MM.1S (cell line): ENCODE measurements around the gene KNG1.

ENCODE experiments used
- DNase-seq: peaks from one replicate; pipeline ENCODE4 v3.0.0-alpha.2; 2015
- H2AFZ ChIP-seq: fragments of 300-600 bp; sonication (generic); 2 replicates; pipeline ENCODE4 v1.6.0; 2016; ENCODE audit warnings: antibody characterized with exemption, low read length
- H3F3A ChIP-seq: fragments of 300-600 bp; sonication (generic); 2 replicates; pipeline ENCODE4 v1.6.1; 2016; ENCODE audit warnings: mild to moderate bottlenecking, antibody characterized with exemption, low read length, moderate library complexity, mixed read lengths; ENCODE audit not compliant: insufficient read depth
- H3K27ac ChIP-seq: fragments of 300-600 bp; sonication (generic); 2 replicates; pipeline ENCODE4 v1.5.1; 2016; ENCODE audit warnings: mild to moderate bottlenecking, low read length
- H3K27me3 ChIP-seq: fragments of 300-600 bp; sonication (generic); replicated peaks from 2 replicates; pipeline ENCODE4 v1.6.0; 2016; ENCODE audit warnings: low read length; ENCODE audit not compliant: insufficient read depth
- H3K36me3 ChIP-seq: fragments of 300-600 bp; sonication (generic); replicated peaks from 2 replicates; pipeline ENCODE4 v1.6.1; 2016; ENCODE audit warnings: mild to moderate bottlenecking, low read length, mixed read lengths; ENCODE audit not compliant: insufficient read depth
- H3K4me1 ChIP-seq: fragments of 300-600 bp; sonication (generic); 2 replicates; pipeline ENCODE4 v1.6.1; 2016; ENCODE audit warnings: low read length, mixed read lengths
- H3K4me2 ChIP-seq: fragments of 300-600 bp; sonication (generic); 2 replicates; pipeline ENCODE4 v1.6.0; 2016; ENCODE audit warnings: low read depth, low read length
- H3K4me3 ChIP-seq: fragments of 300-600 bp; sonication (generic); 2 replicates; pipeline ENCODE4 v1.5.1; 2016; ENCODE audit warnings: low read length, mixed read lengths
- H3K79me2 ChIP-seq: fragments of 300-600 bp; sonication (generic); 2 replicates; pipeline ENCODE4 v1.6.1; 2016; ENCODE audit warnings: mixed run types, low read length, mixed read lengths
- H3K9ac ChIP-seq: fragments of 300-600 bp; sonication (generic); 2 replicates; pipeline ENCODE4 v1.6.1; 2016; ENCODE audit warnings: low read length, mixed read lengths
- H3K9me2 ChIP-seq: fragments of 300-600 bp; sonication (generic); replicated peaks from 2 replicates; pipeline ENCODE4 v1.6.1; 2016; ENCODE audit warnings: mild to moderate bottlenecking, low read length, mixed read lengths; ENCODE audit not compliant: insufficient read depth
- H3K9me3 ChIP-seq: fragments of 300-600 bp; sonication (generic); replicated peaks from 2 replicates; pipeline ENCODE4 v1.6.1; 2016; ENCODE audit warnings: mild to moderate bottlenecking, low read length, mixed read lengths; ENCODE audit not compliant: insufficient read depth
- H4K20me1 ChIP-seq: fragments of 300-600 bp; sonication (generic); 2 replicates; pipeline ENCODE4 v1.6.1; 2016; ENCODE audit warnings: mild to moderate bottlenecking, low read length, moderate library complexity, mixed read lengths; ENCODE audit not compliant: insufficient read depth
- CTCF ChIP-seq: fragments of 300-600 bp; sonication (generic); IDR thresholded peaks from 2 replicates; pipeline ENCODE4 v1.5.1; 2016; ENCODE audit warnings: antibody characterized with exemption, low read length, mixed read lengths
- EZH2 ChIP-seq: fragments of 300-600 bp; sonication (generic); optimal IDR thresholded peaks from 2 replicates; pipeline ENCODE3; 2017; ENCODE audit warnings: low read depth, mild to moderate bottlenecking, antibody characterized with exemption, low read length, mixed read lengths
- EZH2phosphoT487 ChIP-seq: fragments of 300-600 bp; sonication (generic); IDR thresholded peaks from 2 replicates; pipeline ENCODE4 v1.6.1; 2018; ENCODE audit warnings: antibody characterized with exemption, low read length

KNG1 gene

GRCh38 chr3:186717039-186717457 lies at the start of gene KNG1:
KNG1 (plus strand) TSS chr3:186717359; CDS start chr3:186717543, 184 bp downstream.
- no peak for TF ChIP-seq EZH2
- TF ChIP-seq EZH2phosphoT487, result no peak
- no peak for TF ChIP-seq CTCF
- Histone ChIP-seq H4K20me1 (no peaks in the 10 kb centered on the region), H3K4me2 (no peak within 1 kb of the TSS), H3K27ac (no peak within 1 kb of the TSS), H3K27me3 (no peaks in the 10 kb centered on the region), H3K9me3 (no peaks in the 10 kb centered on the region), H3K36me3 (no peaks in the 10 kb centered on the region), H2AFZ (no peak within 1 kb of the TSS), H3K9me2 (no peaks in the 10 kb centered on the region), H3F3A (no peaks in the 10 kb centered on the region), H3K4me3 (no peak within 1 kb of the TSS), H3K4me1 (no peaks in the 10 kb centered on the region), H3K9ac (no peak within 1 kb of the TSS), H3K79me2 (no peaks in the 10 kb centered on the region)
- no peak for DNase-seq

GRCh38 chr3:186668426-186668825 lies 48.7 kb upstream of the KNG1 start:
- no peaks in the 10 kb centered on the region for H4K20me1 ChIP-seq
- H3F3A ChIP-seq, result peaks cover 7% of the 10 kb centered on the region; the same call in 1 of the 2 replicates
- no peaks in the 10 kb centered on the region for H3K36me3 ChIP-seq
- H3K4me2 ChIP-seq, result no peak overlapping the region
- DNase-seq, result no peak
- H3K79me2 ChIP-seq, result no peaks in the 10 kb centered on the region
- no peaks in the 10 kb centered on the region for H3K9me3 ChIP-seq
- H2AFZ ChIP-seq, result no peak overlapping the region
- H3K9ac ChIP-seq, result no peak overlapping the region
- no peak overlapping the region for H3K4me3 ChIP-seq
- H3K9me2 ChIP-seq, result no peaks in the 10 kb centered on the region
- no peak for TF ChIP-seq EZH2phosphoT487
- TF ChIP-seq CTCF, result no peak
- no peak for TF ChIP-seq EZH2
- peaks cover 14% of the 10 kb centered on the region for H3K4me1 ChIP-seq
- H3K27me3 ChIP-seq, result no peaks in the 10 kb centered on the region
- no peak overlapping the region for H3K27ac ChIP-seq

DNA sequence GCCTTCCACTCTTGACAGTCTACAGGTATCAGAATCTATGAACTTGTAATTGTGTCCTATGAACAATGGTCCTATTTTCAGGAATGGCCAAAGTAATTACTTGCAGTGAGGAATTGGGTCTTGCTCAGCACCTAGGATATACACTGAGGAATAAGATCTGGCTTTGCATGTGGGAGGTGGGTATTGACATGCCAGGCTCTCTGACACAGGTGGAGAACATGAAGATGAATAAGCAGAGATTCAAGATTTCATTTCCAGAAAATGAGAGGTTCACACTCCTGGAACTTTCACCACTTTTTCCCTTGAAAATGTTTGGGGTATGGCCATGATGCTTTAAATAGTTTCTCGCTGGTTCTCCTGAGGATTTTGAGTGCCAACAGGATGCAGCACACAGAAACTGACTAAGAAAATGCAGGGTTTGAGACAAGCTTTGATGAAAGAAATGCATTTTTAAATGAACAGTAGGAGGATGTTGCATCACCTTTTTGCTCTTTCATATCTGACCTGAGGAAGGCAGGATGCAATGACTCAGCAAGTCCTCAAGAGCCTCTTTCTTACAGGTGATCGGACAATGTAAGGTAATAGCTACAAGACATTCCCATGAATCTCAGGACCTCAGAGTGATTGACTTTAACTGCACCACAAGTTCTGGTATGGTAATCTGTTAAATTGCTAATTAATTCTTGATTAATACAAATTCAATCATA lies 47.6 kb upstream of the KNG1 start:
- peak overlapping the region; percentile 3; the same call in 1 of the 2 replicates for H3K4me2 ChIP-seq
- H3F3A ChIP-seq, result peaks cover 7% of the 10 kb centered on the region; the same call in 1 of the 2 replicates
- peaks cover 14% of the 10 kb centered on the region for H3K4me1 ChIP-seq
- no peaks in the 10 kb centered on the region for H3K9me2 ChIP-seq
- H3K9me3 ChIP-seq, result no peaks in the 10 kb centered on the region
- H3K27ac ChIP-seq, result peak overlapping the region; percentile 12; the same call in 1 of the 2 replicates
- peak overlapping the region; percentile 27; the same call in 1 of the 2 replicates for H2AFZ ChIP-seq
- no peaks in the 10 kb centered on the region for H3K36me3 ChIP-seq
- H4K20me1 ChIP-seq, result no peaks in the 10 kb centered on the region
- peak; percentile 65 for DNase-seq
- H3K79me2 ChIP-seq, result no peaks in the 10 kb centered on the region
- no peak overlapping the region for H3K4me3 ChIP-seq
- no peak overlapping the region for H3K9ac ChIP-seq
- TF ChIP-seq EZH2, result no peak
- no peak for TF ChIP-seq EZH2phosphoT487
- TF ChIP-seq CTCF, result no peak
- H3K27me3 ChIP-seq, result no peaks in the 10 kb centered on the region
